Measurements from ENCODE around the gene CYBC1. TPM values are rescaled to one million over a fixed set of nuclear protein-coding genes. Genes with fewer than 3 reads are reported as not detected.

CYBC1 gene
- total and polyA plus RNA-seq, 2 of the 4 experiments (the other 2 are of a cell fraction), result 75.1 to 76.7 TPM

DNA sequence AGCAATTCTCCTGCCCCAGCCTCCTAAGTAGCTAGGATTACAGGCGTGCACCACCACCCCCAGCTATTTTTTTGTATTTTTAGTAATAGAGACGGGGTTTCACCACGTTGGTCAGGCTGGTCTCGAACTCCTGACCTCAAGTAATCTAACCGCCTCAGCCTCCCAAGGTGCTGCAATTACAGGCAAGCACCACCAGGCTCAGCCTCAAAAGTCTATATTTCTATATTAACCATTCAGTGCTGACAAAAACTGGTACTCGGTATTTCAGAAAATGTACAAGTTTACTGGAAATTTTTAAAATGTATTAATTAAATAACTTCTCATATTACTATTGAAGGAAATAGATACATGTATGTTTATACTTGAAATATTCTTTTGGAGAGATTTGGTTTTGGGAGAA lies 33.8 kb downstream of the CYBC1 start:
- Histone ChIP-seq H3K27me3 (ENCODE audit: control insufficient read depth, insufficient read depth, low read length) (no peaks in the 10 kb centered on the region), H3K9ac (ENCODE audit: low read depth, low read length) (no peak overlapping the region), H2BK5ac (ENCODE audit: low read depth, low read length, poor library complexity, severe bottlenecking) (no peak overlapping the region), H3K4ac (ENCODE audit: low read depth, low read length) (no peak overlapping the region), H4K20me1 (ENCODE audit: insufficient read depth, low read length) (peaks cover 25% of the 10 kb centered on the region), H2AK9ac (replicated peaks; ENCODE audit: low read depth, low read length, poor library complexity) (no peak overlapping the region), H3K14ac (replicated peaks; ENCODE audit: low read depth, low read length) (no peak overlapping the region), H3K23ac (ENCODE audit: low read depth, low read length) (no peak overlapping the region), H4K91ac (ENCODE audit: insufficient read depth, low read depth, low read length) (no peak overlapping the region), H3K9me1 (ENCODE audit: insufficient read depth, low read length) (0 out of 2 replicates have a peak, but pooled peaks cover 4% of the 10 kb centered on the region), H4K5ac (ENCODE audit: low read depth, low read length) (no peak overlapping the region), H3K4me3 (ENCODE audit: insufficient read depth, low read depth, low read length) (no peak overlapping the region), H2BK120ac (ENCODE audit: low read depth, low read length) (no peak overlapping the region), H2AFZ (replicated peaks; ENCODE audit: low read length, poor library complexity) (no peak overlapping the region), H3K4me2 (ENCODE audit: low read depth, low read length) (no peak overlapping the region), H3K27ac (ENCODE audit: insufficient read depth, low read length) (no peak overlapping the region), H3K4me1 (ENCODE audit: control insufficient read depth, insufficient read depth, low read length) (no peaks in the 10 kb centered on the region), H4K8ac (ENCODE audit: low read depth in 2 of 2, low read length in 2 of 2) (no peak overlapping the region), H2BK20ac (ENCODE audit: low read depth, low read length) (no peak overlapping the region), H3K56ac (ENCODE audit: extremely low read depth, insufficient read depth, low read length) (no peak overlapping the region), H2AK5ac (ENCODE audit: low read depth, low read length) (no peak overlapping the region), H3K9me3 (ENCODE audit: control insufficient read depth, insufficient read depth, low read length) (no peaks in the 10 kb centered on the region), H3K79me1 (ENCODE audit: low read depth in 1 of 2, low read length in 2 of 2) (peaks cover 0 to 18% of the 10 kb centered on the region in 2 experiments; a peak in 2 of 4 replicates), H3K18ac (ENCODE audit: low read depth, low read length) (no peak overlapping the region), H2BK15ac (ENCODE audit: low read depth, low read length) (no peak overlapping the region), H3K36me3 (ENCODE audit: control insufficient read depth, insufficient read depth, low read length) (peaks cover 2% of the 10 kb centered on the region; the same call in 1 of the 2 replicates)
- TF ChIP-seq NFE2L2 (IDR thresholded peaks at IDR 0.05; ENCODE audit: low read depth, low read length) (no peak), CHD1 (IDR thresholded peaks at IDR 0.05; ENCODE audit: low read depth, low read length) (no peak), CTCF (conservative IDR thresholded peaks at IDR 0.05; ENCODE audit: low read depth, low read length) (no peak), MXI1 (IDR thresholded peaks at IDR 0.05; ENCODE audit: borderline replicate concordance, low read depth, low read length) (no peak), USF2 (IDR thresholded peaks at IDR 0.05; ENCODE audit: low read depth, low read length) (no peak), POLR2A (IDR thresholded peaks at IDR 0.05; ENCODE audit: low read depth, low read length) (no peak), MAFK (IDR thresholded peaks at IDR 0.05; ENCODE audit: low read depth, low read length) (no peak), CEBPB (IDR thresholded peaks at IDR 0.05; ENCODE audit: low read depth, low read length) (no peak), RFX5 (IDR thresholded peaks at IDR 0.05; ENCODE audit: low read depth, low read length) (no peak), RCOR1 (IDR thresholded peaks at IDR 0.05; ENCODE audit: insufficient replicate concordance, low read length) (no peak), ELK1 (IDR thresholded peaks at IDR 0.05; ENCODE audit: borderline replicate concordance, low read depth, low read length) (no peak), SMC3 (IDR thresholded peaks at IDR 0.05; ENCODE audit: low read depth, low read length) (no peak), BHLHE40 (IDR thresholded peaks at IDR 0.05; ENCODE audit: low read depth, low read length) (no peak), FOS (IDR thresholded peaks at IDR 0.05; ENCODE audit: low read depth, low read length) (no peak), RAD21 (IDR thresholded peaks at IDR 0.05; ENCODE audit: low read length) (no peak)
- ATAC-seq (ENCODE audit: low read depth) (no peak), DNase-seq (no peak)
- dilution Hi-C loops (cut with HindIII; ENCODE audit: low sequenced_read_pairs, unreplicated experiment), result no loop called here
- in situ Hi-C loops (cut with MboI; ENCODE audit: low sequenced_read_pairs), result no loop called here
- CTCF ChIA-PET, result no interaction called here
- BruUV-seq (replicated peaks), result no TSS peak
- intact Hi-C loops (cut with micrococcal nuclease), result no loop called here
- POLR2A ChIA-PET (ENCODE audit: unreplicated experiment), result no interaction called here
- WGBS, 2 experiments (ENCODE audit: extremely low coverage in 2 of 2, insufficient read length in 1 of 2), result 70% methylated on average over 2 of the region's 6 CpGs; no CpG with 5 or more reads in 1 of the 2 experiments

All from IMR-90 (cell line).